ENCODE results near the gene ARHGAP1.
"Not testable (repeated sequence)": the region's sequence is repeated elsewhere in the genome, so short reads cannot be mapped to it uniquely, and the experiment has no call there.

ARHGAP1 gene

DNA sequence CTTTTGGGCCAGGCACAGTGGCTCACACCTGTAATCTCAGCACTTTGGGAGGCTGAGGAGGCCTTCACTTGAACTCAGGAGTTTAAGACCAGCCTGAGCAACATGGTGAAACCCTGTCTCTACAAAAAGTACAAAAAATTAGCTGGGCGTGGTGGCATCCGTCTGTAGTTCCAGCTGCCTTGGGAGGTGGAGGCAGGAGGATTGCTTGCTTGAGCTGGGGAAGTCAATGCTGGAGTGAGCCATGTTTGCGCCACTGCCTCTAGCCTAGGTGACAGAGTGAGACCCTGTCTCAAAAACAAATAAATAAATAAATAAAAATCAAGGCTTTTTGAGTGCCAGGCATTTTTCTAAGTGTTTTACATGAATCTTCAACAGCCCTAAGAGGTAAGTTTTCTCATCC is 29.9 kb downstream of the ARHGAP1 start:
- DNase-seq: not testable (repeated sequence)

DNA sequence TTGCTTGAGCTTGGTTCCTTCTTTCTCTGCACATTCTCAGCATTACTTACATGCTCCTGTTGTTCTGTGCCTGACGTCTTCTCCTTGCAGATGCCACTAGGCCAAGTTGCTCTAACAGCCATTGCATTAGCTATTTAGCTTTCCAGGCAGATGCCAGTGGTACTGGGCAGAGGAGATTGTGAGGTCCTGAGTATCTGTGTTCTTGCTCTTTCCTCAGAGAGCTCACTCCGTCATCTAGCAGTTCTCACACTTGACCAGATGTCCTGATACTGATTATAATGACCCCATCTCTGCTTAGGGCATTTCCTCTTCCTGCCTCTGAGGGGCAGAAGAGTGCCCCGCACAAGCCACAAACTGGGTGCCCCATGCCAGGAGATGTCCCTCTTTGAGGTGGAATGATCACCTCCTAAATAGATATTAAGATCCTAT is 30.7 kb downstream of the ARHGAP1 start:
- no peak for DNase-seq

DNA sequence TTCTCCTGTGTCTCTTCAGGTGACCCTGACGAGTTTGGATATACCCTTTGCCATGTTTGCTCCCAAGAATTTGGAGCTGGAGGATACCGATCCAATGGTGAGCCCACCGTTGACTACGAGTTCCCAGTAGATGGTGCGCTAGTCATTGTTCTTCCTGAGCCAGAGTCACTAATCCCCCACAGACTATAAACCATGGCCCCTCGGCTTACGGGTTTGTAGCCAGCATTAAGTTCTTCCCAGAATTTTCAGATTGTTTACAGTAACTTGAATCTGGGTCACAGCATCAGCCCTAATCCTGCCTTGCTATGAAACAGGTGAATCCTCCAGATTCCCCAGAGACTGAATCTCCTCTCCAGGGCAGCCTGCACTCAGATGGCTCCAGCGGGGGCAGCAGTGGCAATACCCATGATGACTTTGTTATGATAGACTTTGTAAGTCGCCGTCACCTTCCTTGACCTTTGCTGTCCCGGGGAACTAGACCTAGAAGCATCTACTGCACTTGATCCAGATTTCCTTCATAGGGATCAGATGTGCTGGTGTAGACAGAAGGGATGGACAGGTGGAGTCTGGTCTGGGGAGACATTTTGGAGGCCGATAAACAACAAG is 31.8 kb downstream of the ARHGAP1 start:
- no peak for DNase-seq

DNA sequence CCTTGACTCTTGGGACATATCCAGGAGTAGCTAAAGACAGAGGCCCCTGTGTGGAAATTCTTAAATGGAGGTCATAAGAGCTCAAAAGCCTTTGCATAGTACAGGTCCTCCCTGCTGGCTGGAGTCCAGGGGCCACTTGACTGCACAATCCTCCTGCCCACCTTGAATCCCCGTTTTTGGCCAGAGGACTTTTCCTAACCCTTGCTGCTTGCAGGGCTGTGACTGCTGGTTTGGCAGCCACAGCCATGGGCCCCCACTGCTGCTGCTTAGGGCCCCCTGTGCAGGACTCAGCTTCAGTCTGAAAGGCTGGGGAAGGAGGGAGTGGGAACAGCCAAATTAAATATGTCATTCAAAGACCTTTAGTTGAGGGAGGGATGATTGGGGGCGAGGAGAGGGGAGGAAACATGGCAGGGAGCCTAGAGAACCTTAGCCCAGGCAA is 33.4 kb downstream of the ARHGAP1 start:
- DNase-seq: no peak

DNA sequence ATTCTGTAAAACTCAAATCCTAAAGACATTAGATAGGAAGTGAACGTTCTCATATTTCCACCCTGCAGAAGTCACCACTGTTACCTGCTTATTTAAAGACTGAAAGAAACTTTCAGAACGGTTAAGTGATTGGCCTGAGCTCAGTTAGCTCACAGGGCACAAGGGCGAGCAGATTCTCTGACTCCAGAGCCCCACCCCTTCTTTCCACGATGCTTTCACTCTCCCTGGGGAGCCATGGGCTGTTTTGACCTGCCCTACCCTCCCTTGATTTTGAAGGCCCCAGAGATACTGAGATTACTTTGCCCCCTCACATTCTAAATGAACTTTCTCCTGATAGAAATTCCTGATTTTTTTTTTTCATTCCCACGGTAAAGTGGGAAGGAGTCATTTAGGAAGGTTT is 33.9 kb downstream of the ARHGAP1 start:
- DNase-seq: no peak

DNA sequence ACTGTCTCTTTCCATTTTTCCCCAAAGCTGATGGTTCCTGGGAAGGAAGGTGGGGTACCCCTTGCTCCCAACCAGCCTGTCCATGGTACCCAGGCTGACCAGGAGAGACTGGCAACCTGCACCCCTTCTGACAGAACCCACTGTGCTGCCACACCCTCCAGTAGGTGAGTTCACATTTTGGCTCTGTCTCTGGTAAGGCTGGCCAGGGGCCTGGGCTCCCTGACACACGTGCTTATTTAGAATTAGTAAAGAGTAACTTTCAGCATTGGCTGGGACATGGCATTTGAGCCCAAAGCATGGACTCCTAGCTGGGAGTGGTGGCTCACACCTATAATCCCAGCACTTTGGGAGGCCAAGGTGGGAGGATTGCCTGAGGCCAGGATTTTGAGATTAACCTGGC is 35.1 kb downstream of the ARHGAP1 start:
- no peak for DNase-seq

DNA sequence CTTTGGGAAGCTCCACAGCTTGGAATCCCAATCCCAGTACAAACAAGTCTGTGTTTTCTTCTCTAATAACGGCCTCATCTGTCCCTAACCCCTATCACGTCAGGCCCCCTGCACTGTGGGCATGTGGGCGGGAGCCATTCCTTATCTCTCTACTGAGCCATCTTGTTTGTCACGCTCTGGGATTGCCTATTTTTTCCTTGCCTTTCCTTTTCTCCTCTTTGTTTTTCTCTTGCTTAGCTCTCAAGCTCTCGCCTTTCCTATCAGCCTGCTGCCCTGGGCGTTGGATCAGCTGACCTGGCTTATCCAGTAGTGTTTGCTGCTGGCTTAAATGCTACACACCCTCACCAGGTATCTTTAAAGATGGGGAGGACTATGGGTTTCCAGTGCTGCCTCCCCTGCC is 35.8 kb downstream of the ARHGAP1 start:
- no peak for DNase-seq

DNA sequence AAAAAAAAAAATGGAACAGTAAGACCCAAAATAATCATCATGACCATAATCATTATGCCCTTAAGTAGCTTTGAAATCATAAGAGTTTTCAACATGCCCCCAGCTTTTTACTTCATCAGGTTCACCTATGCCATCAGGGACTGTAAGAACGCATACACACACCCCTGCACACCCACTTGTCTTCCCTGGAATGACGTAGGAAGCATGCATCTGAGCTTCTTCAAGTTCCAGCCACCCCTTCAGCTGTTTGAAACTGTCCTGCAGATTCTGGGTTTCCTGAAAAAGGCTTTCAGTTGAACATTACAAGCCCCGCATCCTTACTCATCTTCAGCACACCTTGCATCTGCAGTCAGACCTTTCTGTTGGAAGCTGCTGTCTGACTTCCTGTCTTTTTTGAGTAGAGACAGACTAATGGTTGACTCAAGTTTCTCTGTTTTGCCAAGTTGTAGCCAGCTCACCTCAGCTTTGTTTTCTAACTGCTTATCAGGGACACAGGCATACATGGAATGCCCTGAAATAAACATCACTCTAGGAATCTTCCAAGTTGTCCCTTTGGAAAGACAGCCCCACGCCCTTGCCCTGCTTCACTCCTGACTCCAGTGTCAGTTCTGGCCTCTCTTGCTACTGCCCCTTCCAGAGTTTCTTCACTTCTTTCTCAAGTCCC is 37.0 kb downstream of the ARHGAP1 start:
- DNase-seq: no peak

DNA sequence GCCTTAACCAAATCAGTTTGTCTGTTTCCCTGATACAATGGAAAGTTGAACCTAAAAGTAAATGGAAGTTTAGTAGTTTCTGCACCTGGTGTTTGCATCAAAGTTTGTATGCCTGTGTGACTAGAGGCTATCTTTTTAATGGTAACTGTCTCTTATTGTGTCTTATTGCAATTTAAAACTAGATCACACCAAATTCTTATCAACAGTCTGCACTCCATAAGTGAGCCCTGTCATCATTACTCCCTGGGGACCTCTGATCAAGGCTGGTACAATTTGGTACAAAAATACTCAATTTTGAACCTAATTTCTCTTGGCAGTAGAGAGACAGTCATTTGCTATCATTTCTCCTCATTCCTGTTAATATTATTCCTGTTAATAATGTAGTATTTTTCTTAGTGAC is 38.1 kb downstream of the ARHGAP1 start:
- no peak for DNase-seq

DNA sequence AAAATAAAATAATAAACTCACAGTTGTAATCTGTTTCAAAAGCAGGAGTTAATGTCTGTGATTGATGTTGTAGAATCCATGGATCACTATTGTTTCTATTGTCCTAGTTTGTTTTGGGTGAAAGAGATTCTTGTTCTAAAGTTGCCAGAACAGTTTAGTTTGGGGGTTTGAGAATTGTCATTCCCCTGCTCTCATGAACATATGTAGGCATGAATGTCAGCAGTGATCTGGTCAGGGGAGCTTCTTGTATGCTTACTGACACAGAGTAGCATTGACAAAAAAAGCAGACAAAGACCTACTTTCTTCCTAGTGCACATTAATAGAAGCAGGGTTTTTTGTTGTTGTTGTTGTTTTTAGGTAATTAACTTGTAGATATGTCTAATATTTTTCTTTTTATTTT is 38.6 kb downstream of the ARHGAP1 start:
- no peak for DNase-seq

DNA sequence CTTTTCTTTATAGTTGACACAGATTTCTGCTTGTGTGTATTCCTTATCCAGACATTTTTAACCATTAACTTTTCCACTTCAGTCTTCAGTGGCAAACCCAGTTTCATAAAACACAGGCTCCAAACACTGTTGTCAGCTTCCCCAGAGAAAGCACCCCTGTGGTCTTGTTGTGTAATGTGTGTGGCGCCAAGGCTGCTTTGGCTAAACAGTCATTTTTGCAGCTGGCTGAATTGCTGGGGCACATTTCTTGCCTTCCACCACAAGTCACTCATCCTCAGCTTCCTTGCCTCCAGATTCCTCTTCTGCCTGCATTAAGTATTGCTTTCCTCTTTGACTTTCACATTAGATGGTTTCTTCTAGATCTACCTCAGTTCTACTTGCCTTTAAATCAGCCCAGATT is 40.5 kb downstream of the ARHGAP1 start:
- DNase-seq: no peak

DNA sequence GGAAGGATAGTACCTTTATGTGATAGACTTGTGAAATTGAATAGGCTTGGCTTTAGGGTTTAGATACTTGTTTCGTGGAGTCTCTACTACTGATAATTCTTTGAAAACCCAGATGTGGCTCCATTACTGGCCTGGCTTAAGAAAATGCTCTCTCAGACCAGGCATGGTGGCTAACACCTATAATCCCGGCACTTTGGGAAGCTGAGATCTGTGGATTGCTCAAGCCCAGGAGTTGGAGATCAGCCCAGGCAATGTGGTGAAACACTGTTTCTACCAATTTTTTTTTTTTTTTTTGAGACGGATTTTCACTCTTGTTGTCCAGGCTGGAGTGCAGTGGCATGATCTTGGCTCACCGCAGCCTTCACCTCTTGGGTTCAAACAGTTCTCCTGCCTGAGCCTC is 42.2 kb downstream of the ARHGAP1 start:
- no peak for DNase-seq

DNA sequence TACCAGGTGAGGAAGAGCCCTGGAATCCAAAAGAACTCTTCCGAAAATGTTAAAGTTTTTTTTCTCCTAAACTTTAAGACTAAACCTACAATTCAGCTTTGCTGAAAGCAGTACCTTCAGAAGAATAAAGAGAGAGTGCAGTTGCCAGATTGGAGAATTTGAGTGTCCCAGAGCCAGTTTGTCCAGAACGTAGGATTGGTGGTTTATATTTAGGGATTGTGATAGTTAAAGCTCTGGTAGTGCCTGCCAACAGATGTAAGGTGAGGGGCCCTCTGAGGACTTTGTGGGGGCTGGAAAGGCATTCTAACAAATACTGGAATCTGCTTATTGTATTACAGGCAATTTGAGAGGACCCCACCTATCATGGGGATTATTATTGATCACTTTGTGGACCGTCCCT is 43.2 kb downstream of the ARHGAP1 start:
- no peak for DNase-seq

DNA sequence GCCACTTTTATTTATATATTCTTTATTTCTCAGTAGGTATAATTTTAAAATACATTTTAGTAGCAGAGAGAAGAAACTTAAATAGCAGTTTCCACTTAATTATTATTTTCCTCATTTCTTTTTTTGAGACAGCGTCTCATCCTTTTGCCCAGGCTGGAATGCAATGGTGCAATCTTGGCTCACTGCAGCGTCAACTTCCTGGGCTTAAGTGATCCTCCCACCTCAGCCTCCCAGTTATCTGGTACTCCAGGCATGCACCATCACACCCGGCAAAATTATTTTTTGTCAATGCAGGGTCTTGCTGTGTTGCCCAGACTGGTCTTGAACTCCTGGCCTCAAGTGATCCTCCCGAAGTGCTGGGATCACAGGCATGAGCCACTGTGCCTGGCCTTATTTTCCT is 44.8 kb downstream of the ARHGAP1 start:
- no peak for DNase-seq

DNA sequence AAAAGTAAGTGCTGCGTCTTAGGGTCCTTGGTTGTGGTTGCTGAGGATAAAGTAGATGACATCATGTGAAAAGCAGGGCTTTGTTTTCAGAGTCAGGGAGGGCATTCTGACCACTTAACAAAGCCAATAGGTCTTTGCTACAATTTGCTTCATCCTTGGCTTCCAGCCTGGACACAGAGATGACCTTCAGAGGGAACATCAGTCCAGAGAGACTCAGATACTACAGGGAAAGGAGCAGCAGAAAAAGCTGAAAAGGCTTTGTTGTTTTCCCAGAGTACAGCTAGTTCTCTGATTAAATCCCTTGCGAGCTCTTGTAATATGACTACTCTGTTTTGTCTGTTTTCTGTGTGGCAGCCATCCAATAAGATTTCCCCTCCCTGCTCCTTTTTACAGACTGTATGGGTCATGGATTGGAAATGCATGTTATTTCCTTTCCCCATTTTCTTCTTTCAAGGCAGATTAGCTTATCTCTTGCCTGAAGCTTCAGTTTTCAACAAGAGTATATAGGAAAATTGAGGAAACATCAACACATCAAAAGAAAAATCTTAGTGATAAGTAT is 51.2 kb downstream of the ARHGAP1 start:
- no peak for DNase-seq

DNA sequence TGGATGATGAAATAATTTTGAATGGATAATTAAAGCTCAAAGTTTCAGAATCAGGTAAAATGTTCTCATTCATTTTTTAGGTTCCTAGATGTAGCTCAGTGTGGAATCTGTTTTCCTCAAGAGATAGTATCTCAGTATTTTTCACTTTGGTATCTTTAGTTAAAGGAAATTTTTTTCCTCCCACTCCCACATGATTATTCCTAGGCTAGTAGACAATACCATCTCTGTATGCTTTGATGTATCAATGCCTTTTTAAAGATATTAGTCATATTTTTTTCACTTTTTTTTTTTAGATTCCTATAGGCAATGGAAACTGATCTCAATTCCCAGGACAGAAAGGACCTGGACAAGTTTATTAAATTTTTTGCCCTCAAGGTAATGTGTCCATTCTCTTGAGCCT is 56.4 kb downstream of the ARHGAP1 start:
- no peak for DNase-seq

DNA sequence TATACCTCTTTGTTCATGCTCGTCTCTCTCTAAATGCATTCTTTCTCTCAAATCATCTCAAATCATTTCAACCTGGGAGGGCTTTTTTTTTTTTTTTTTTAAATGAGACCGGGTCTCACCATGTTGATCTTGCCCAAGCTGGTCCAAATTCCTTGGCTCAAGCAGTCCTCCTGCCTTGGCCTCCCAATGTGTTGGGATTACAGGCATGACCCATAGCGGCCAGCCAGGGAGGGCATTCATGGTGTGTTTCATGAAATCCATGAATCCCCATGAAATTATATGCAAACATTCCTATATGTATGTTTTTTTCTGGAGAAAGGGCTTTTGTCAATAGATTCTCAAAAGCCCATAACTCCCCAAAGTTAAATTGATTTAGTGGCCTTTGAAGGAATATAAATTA is 56.9 kb downstream of the ARHGAP1 start:
- no peak for DNase-seq

DNA sequence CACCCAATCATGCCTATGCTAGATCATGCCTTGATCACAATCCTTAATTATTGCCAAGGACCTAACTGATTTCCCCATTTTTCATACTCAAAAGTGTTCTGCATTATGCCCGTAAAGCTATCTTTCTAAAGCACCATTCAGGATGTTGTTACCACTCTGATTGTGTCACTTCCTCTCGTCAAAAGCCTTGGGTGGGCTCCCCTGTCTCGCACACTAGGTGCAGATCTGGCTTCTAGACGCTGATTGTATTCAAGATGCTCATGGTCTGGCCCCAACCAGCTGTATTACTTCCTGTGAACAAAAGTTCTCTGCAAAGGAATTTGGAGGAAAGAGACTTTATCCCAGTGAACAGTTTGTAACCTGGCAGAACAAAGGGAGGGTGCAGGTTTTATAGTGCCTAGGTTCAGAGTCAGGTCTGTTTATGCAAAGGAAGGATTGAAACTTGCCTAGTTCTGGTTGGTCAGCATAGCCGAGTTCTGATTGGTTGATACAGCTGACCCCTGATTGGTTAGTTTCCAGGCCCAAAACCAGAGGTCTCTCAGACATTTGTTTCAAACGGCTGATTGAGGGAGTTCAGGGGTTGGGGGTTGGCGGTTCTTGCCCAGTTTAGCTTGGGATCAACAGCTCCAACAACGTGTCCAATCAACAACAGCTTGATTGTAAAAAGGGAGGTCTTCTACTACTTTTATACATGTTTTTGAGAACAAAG is 57.6 kb downstream of the ARHGAP1 start:
- no peak for DNase-seq

DNA sequence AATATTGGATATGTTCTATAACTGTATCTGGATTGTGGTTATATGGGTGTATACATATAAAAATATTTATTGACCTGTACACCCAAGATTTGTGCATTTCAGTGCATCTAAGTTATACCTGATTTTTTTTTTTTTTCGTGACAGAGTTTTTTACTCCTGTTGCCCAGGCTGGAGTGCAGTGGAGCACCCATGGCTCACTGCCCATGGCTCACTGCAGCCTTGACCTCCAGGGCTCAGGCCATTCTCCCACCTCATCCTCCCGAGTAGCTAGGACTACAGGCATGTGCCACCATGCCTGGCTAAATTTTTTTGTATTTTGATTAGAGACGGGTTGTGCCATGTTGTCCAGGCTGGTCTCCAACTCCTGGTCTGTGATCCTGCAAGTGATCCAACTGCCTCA is 58.8 kb downstream of the ARHGAP1 start:
- DNase-seq: no peak

DNA sequence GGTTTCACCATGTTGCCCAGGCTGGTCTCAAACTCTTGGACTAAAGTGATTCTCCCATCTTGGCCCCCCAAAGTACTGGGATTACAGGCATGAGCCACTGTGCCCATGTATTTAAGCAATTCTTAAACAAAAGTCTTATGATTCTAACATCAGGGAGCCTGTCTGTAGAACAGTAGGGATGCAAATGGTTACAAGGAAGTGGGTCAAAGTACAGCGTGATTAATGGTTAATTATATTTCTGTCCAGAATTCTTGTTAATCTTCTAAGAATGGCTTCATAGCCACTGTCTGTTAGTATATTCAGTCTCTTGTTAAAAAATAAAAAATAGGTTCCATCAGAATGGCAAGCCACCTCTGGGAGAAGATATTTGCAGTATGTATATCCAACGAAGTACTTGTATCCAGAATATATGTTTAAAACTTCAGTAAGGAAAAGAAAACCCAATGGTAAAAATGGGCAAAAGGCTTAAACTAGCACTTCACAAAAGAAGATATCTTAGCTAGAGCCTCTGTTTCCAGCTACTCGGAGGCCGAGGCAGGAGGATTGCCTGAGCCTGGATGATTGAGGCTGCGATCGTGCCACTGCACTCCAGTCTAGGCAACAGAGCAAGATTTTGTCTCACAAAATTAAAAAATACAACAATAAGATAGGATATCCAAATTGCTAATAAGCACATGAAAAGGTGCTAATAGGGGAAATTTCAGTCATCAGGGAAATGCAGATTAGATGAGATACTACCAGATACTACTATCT is 60.2 kb downstream of the ARHGAP1 start:
- DNase-seq: no peak

DNA sequence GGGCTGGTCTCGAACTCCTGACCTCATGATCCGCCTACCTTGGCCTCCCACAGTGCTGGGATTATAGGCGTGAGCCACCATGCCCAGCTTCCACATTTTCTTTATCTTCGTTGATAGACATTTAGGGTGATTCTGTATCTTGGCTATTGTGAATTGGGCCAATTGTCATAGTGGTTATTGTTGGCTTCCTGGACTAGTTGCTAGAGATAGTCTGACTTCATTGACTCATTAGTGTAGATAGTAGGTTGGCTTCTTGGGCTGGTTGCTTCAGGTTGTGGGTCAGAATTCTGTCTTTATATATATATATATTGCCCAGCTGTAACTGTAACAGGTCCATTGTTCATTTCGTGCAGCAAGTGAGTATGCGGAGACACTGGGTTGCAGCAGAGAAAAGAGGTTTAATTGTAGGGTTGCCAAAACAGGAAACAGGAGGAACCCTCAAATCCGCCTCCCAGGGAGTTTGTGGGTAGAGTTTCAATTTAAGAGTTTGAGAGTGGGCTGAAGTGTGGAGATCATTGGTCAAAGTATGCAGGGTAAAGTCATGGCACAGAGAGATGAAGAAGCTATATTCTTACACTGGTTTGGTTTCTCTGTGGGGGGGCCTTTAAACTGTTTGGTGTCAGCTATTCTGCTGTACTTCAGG is 61.1 kb downstream of the ARHGAP1 start:
- DNase-seq: no peak

DNA sequence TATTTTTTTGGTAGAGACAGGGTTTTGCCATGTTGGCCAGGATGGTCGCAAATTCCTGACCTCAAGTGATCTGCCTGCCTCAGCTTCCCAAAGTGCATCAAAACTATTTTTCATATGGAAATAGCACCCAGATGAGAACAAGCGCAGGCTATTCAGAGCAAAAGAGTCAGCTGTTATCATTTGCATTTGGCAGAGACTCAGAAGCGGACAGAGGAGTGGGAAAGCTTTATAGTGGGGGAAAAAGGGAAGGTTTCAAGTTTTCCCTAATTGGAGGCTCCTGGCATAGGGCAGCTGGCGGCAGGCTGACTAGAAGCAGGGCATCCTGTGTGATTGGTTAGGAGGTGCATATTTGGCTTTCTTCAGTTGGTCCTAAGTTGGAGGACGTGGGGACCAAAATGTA is 62.9 kb downstream of the ARHGAP1 start:
- DNase-seq: no peak

Data from NCI-H146 (cell line).